Stimulated activated naive CD8-positive, alpha-beta T cell treated with anti-CD3 and anti-CD28 coated beads, Interleukin-15, Interleukin-2, amounts not matched to agents 100 U/mL and 50 U/mL, for 24 hours (primary cell): Measurements from ENCODE around the gene C1orf210.

Source experiments
- ATAC-seq: fragments of 150-1000 bp; cut with Tn5 transposase; one replicate; pipeline ENCODE4 v1.10.0; 2021
- DNase-seq: peaks from one replicate; pipeline ENCODE4 v3.0.0; 2021

Gene C1orf210

GRCh38 chr1:43273708-43274107, 11.7 kb downstream of the C1orf210 start:
- ATAC-seq (no peak), DNase-seq (no peak)

GRCh38 chr1:43272576-43273571, 12.5 kb downstream of the C1orf210 start:
- no peak for DNase-seq

GRCh38 chr1:43272161-43272560, 13.2 kb downstream of the C1orf210 start:
- no peak for ATAC-seq
- DNase-seq = no peak

More at GRCh38 chr1:43272576-43273571, 12.5 kb downstream of the C1orf210 start:
- no peak for ATAC-seq

DNA sequence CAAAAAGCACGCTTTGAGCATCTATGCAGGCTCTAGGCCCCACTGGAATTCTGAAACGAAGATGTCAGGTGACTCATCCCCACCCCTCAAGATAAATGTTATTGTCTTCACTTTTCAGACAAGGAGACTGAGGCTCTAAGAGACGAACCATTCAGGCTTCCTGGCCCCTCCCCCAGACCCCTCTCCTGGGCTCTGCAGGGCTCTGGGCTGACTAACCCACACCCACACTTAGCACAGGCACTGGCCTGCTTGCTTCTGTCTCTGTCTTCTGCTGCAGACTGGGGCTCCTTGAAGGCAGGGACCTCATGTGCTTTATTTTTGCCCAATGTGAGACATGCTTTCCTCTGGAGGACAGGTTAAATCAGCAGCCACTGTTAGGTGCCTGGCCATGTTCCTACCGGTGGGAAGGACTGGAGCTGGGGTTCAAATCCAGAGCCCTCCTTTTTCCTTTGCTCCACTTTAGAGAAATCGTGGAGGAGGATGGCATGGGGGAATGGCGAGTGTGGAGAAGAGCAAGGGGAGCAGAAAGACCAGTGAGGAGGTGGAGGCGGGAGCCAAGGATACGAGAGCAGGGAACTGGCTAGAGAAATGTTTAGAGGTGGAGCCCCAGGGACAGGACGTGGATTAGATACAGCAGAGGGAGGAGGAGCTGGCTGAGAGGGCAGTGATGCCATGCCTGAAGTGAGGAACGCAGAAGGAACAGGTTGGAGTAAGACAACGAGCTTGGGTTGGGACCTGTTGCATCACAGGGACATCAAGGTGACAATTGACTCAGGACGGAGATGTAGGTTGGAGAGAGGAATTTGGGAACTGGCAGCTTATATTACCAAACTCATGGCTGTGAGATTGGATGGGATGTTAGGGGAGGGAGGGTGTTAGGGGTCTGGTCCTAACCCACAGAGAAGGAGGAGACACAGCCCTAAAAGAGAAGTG, 13.9 kb downstream of the C1orf210 start:
- peak; percentile 4 for ATAC-seq

GRCh38 chr1:43270421-43271095, 14.8 kb downstream of the C1orf210 start:
- DNase-seq = peak; percentile 33
- no peak for ATAC-seq

More for the DNA sequence above, 13.9 kb downstream of the C1orf210 start:
- DNase-seq = no peak

DNA sequence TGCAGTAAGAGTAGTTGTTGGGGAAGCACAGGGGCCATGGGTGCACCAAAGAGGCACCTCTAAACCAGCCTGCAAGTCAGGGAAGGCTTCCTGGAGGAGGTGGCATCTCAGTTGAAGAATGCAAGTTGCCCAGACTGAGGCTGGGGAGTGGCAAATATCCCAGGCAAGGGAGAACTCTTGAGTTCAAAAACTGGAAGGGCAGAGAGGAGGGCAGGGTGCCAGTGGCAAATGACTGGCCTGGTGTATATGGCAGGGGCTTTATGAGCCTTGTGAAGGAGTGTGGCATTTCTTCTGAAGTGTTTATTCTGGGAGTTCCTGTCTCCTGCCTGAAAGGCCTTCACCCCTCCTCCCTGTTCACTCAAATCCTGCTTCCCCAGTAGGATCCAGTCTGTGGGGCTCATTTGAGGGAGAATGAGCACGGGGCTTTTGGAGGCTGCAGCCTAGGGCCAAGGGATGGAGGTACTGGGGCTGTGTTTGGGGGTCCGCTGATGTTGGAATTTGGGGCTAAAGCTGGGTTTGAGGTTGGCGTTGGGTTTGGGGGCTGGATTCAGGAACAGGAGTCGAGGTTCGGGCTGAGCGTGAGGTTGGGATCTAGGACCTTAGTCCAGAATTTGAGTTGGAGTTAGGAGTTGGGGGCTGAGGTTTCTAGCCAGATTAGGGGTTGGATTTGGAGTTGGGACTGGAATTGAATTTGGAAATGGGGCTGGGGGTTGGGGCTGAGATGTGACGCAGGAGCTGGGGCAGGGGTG, 15.6 kb downstream of the C1orf210 start, which contains the start of gene TMEM125:
TSS of gene TMEM125 (plus strand) at position 357 of the 749 bp plus-strand sequence. CDS start 2,740 bp downstream, outside the sequence.
- DNase-seq (no peak), ATAC-seq (no peak)

- ATAC-seq (no peak), DNase-seq (no peak)
Observed at GRCh38 chr1:43267818-43268425, 17.5 kb downstream of the C1orf210 start.

GRCh38 chr1:43267291-43267805, 18.0 kb downstream of the C1orf210 start:
- DNase-seq (no peak), ATAC-seq (no peak)

DNA sequence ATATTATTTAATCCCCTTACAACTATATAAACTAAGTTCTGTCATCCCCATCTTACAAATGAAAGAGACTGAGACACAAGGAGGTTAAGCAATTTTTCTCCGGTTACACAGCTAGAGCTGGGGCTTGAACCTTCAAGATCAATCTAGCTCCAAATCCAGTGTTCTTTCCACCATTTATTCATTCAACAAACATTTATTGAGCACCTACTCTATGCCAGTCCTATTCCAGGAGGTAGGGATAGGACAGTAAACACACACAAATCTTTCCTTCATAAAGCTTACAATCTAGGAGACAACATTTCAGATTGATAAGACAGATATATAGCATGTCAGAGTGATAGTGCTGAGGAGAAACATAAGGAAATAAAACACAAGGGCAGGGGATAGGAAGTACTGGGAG, 18.5 kb downstream of the C1orf210 start:
- ATAC-seq = no peak

GRCh38 chr1:43265431-43265830, 19.9 kb downstream of the C1orf210 start:
- no peak for ATAC-seq

More for the DNA sequence above, 18.5 kb downstream of the C1orf210 start:
- no peak for DNase-seq

DNA sequence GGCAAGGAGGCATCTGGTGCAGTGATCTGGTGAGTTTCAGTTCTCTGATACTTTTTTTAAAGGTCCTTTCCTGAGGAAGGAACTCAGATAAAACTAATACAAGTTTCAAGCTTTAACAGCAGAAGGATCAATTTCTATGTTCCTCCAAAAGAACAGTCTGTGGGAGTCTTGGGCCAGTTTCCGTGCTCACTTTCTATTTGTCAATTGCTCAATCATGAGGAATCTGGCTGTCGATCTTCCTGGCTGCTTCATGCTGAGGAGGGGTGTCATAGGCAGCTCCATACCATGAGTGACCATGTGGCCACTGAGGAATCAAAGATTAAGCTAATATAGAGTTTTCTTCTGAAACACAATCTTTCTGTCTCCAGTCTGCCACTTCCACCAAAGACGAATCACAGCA, 27.0 kb downstream of the C1orf210 start:
- ATAC-seq (no peak), DNase-seq (no peak)

More at GRCh38 chr1:43265431-43265830, 19.9 kb downstream of the C1orf210 start:
- no peak for DNase-seq

- DNase-seq (no peak), ATAC-seq (no peak)
Observed at GRCh38 chr1:43256675-43257570, 28.5 kb downstream of the C1orf210 start.

- ATAC-seq = no peak
- no peak for DNase-seq
Observed at GRCh38 chr1:43255438-43256210, 29.8 kb downstream of the C1orf210 start.

DNA sequence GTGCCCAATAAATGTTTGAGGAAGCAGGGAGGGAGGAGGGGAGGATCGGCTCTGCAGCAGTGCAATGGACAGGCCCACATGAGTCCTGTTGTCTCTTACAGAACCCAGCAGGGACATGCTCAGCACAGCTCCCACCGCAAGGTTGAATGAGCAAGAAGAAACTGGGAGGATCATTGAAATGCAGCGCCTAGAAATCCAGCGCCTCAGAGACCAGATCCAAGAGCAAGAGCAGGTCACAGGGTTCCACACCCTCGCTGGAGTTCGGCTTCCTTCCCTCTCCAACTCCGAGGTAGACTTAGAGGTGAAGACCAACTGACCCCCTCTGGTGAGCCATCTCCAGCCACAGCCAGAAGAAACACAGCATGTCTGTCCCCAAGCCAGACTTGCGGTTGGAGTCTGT, 31.5 kb downstream of the C1orf210 start:
- ATAC-seq (no peak), DNase-seq (no peak)

DNA sequence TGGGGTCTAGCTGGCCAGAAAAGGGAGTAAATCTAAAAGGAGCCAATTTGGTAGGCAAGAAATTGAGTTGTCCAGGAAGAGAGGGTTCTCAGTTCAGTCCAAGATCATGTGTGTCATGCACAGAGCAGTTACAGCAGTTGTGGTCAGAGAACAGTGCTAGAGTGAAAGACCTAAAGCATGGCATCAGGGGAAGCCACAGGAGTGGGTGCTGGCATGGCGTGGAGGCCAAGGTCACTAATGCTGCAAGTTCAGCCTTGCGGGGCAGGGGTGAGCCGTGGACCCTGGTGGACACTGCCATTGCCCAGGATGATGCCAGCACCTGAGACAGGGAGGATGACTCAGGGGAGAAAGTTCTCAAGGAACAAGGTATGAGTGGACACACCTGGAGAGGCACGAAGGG, 32.2 kb downstream of the C1orf210 start:
- DNase-seq (no peak), ATAC-seq (no peak)

DNA sequence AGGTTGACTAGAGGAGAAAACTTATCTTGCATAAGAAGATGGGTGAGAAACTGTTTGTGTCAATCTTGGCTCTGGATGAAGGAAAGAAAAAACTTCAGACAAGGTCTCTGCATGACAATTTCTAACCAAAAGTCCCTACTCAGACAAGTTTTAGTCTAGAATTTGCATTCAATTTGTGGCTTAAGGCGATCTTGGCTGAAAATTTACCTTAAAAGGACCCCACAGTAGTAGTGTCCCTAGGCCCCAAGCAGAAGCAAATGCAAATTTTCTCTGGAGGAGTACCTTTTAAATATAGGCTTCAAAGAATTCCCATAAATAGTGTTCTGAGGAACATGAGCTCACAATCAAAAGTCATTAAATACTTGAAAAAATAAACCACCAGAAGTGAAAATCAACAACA, 33.2 kb downstream of the C1orf210 start:
- ATAC-seq (no peak), DNase-seq (no peak)

GRCh38 chr1:43251024-43251423, 34.4 kb downstream of the C1orf210 start:
- ATAC-seq (no peak), DNase-seq (no peak)

GRCh38 chr1:43250351-43250761, 35.0 kb downstream of the C1orf210 start:
- no peak for ATAC-seq

More at GRCh38 chr1:43250351-43250761, 35.0 kb downstream of the C1orf210 start:
- no peak for DNase-seq
